GM12878 (cell line): ENCODE measurements around the gene CBFA2T3. TPM values are rescaled to one million over a fixed set of nuclear protein-coding genes. Genes with fewer than 3 reads are reported as not detected.

Source experiments
- ATAC-seq: fragments of 200-7000 bp; cut with Tn5 transposase; 3 replicates; pipeline ENCODE4 v1.9.1; 2020; ENCODE audit warnings: mild to moderate bottlenecking, moderate library complexity
- BruUV-seq: library from RNA; stranded (reverse); fragments of 400-500 nt; replicated peaks from 2 replicates; lab custom pipeline; 2021; lab: Mats Ljungman, UMichigan
- CTCF ChIA-PET: fragments of 300-600 bp; sonication (Branson Sonifier 250); formaldehyde crosslinking; extraction: SDS; loops from one replicate; lab custom pipeline; 2021; ENCODE audit warnings: inconsistent platforms; lab: Yijun Ruan, JAX
- POLR2A ChIA-PET: fragments of 350-600 bp; formaldehyde crosslinking; extraction: SDS; loops from one replicate; lab custom pipeline; 2021; ENCODE audit warnings: inconsistent platforms; lab: Charles Lee
- RAD21 ChIA-PET: fragments of 300-600 bp; sonication (Branson Sonifier 250); formaldehyde crosslinking; loops from one replicate; lab custom pipeline; 2023; ENCODE audit warnings: antibody characterized with exemption; ENCODE audit not compliant: unreplicated experiment; lab: Charles Lee
- SMC1A ChIA-PET: fragments of 300-600 bp; sonication (Branson Sonifier 250); formaldehyde crosslinking; loops from one replicate; lab custom pipeline; 2023; ENCODE audit not compliant: unreplicated experiment, uncharacterized antibody; lab: Charles Lee
- DNase-seq: peaks from one replicate; pipeline ENCODE4 v3.0.0-alpha.2; 2011; ENCODE audit warnings: low read depth, low spot score
- FAIRE-seq: peaks from 3 replicates; lab custom pipeline; 2011; peaks lifted over from hg19 to GRCh38; lab: Jason Lieb, UNC
- H2AFZ ChIP-seq: 2 replicates; pipeline ENCODE4 v1.6.0; 2011; ENCODE audit warnings: low read depth, low read length, control low read depth; ENCODE audit not compliant: control insufficient read depth
- H3K27ac ChIP-seq: 2 replicates; pipeline ENCODE4 v1.5.1; 2011; ENCODE audit warnings: control low read depth; ENCODE audit not compliant: control insufficient read depth, insufficient read depth
- H3K27me3 ChIP-seq, 2 experiments: replicated peaks in 1 of 2; 2 replicates each; pipeline versions ENCODE4 v1.6.0 to v1.6.1; 2011; ENCODE audit warnings: low read length in 1 of 2; ENCODE audit not compliant: control insufficient read depth in 2 of 2, insufficient read depth in 2 of 2
- H3K36me3 ChIP-seq, 2 experiments: 2 replicates each; pipeline ENCODE4 v1.5.1; 2011; ENCODE audit warnings: low read length in 1 of 2; ENCODE audit not compliant: control insufficient read depth in 2 of 2, insufficient read depth in 2 of 2
- H3K4me1 ChIP-seq: 2 replicates; pipeline ENCODE4 v1.6.1; 2011; ENCODE audit warnings: mild to moderate bottlenecking, low read length, moderate library complexity, mixed read lengths; ENCODE audit not compliant: control insufficient read depth, insufficient read depth
- H3K4me2 ChIP-seq: 2 replicates; pipeline ENCODE4 v1.6.0; 2011; ENCODE audit warnings: control low read depth; ENCODE audit not compliant: control insufficient read depth, insufficient read depth
- H3K4me3 ChIP-seq: fragments of 200-600 bp; sonication (generic); 2 replicates; pipeline ENCODE4 v1.5.1; 2016
- H3K79me2 ChIP-seq: 2 replicates; pipeline ENCODE4 v1.6.0; 2011; ENCODE audit warnings: low read length; ENCODE audit not compliant: control insufficient read depth, insufficient read depth
- H3K9ac ChIP-seq: 2 replicates; pipeline ENCODE4 v1.8.0; 2011; ENCODE audit warnings: low read length, control low read depth, mixed read lengths; ENCODE audit not compliant: control insufficient read depth, insufficient read depth
- H3K9me3 ChIP-seq: replicated peaks from 3 replicates; pipeline ENCODE4 v1.5.1; 2011; ENCODE audit warnings: mild to moderate bottlenecking, low read length; ENCODE audit not compliant: control insufficient read depth, insufficient read depth
- H4K20me1 ChIP-seq: 2 replicates; pipeline ENCODE4 v1.6.0; 2011; ENCODE audit not compliant: control insufficient read depth, insufficient read depth
- IRF4 ChIP-seq: IDR thresholded peaks from 2 replicates; pipeline ENCODE4 v1.6.1; 2011; ENCODE audit warnings: low read depth, low read length
- SIX5 ChIP-seq: IDR thresholded peaks from 2 replicates; pipeline ENCODE4 v1.6.1; 2011; ENCODE audit warnings: mild to moderate bottlenecking, low read depth, low read length, moderate library complexity; ENCODE audit not compliant: severe bottlenecking
- ZBTB11 ChIP-seq: fragments of 450-650 bp; formaldehyde crosslinking; IDR thresholded peaks from 2 replicates; pipeline ENCODE4 v1.5.0; 2022; ENCODE audit warnings: mild to moderate bottlenecking, missing genetic modification characterization
- ZZZ3 ChIP-seq: IDR thresholded peaks from 2 replicates; pipeline ENCODE4 v1.6.1; 2011; ENCODE audit warnings: low read depth; ENCODE audit not compliant: control insufficient read depth, insufficient read length
- WGBS: methylation state at CpG from one replicate; pipeline ENCODE4 v1.1.6; 2016; ENCODE audit warnings: low lambda C conversion rate; ENCODE audit not compliant: insufficient replicate concordance, insufficient coverage; ENCODE audit errors: missing lambda C conversion rate; 5-methylcytosine and 5-hydroxymethylcytosine counted together
- in situ Hi-C: fragments of 300-500 bp; cut with MboI; formaldehyde crosslinking; loops from 9 replicates; pipeline ENCODE4 v1.14.3; 2018; ENCODE audit warnings: mixed read lengths
- intact Hi-C: fragments of 100-400 bp; cut with micrococcal nuclease; formaldehyde crosslinking; loops from one replicate; pipeline ENCODE4 v1.14.2; 2022; ENCODE audit not compliant: unreplicated experiment
- polyA plus RNA-seq, 11 experiments: library from polyadenylated mRNA; depleted of rRNA in 4 of 11; unstranded in 6 of 11; stranded (reverse) in 5 of 11; fragments of >200 nt; fragmentation: Nextera tagmentation in 4 of 11; fragmentation: Illumina TruSeq in 1 of 11; extraction: Ambion mirVana in 4 of 11; extraction: Trizol in 1 of 11; gene quantifications; 1 replicate in 1 of 11; 2 replicates in 10 of 11; pipeline versions ENCODE4 v1.2.1 to v1.2.3, GENCODE V29; 2011 to 2016; ENCODE audit warnings: inconsistent platforms in 2 of 11, missing spikeins in 2 of 11, low read depth in 1 of 11
- total RNA-seq, 4 experiments: library from RNA; depleted of rRNA in 3 of 4; stranded (reverse); fragments of >200 nt in 3 of 4; fragmentation: Illumina TruSeq in 1 of 4; extraction: Trizol in 1 of 4; gene quantifications; 2 replicates each; pipeline versions ENCODE4 v1.2.1 to v1.2.3, GENCODE V29; 2013 to 2021

Gene CBFA2T3
- total and polyA plus RNA-seq, 10 of the 15 experiments (the other 5 are each of a cell fraction or from before 2014, with no cell fraction given) = 0.69 to 42.6 (median 4.5) TPM

DNA sequence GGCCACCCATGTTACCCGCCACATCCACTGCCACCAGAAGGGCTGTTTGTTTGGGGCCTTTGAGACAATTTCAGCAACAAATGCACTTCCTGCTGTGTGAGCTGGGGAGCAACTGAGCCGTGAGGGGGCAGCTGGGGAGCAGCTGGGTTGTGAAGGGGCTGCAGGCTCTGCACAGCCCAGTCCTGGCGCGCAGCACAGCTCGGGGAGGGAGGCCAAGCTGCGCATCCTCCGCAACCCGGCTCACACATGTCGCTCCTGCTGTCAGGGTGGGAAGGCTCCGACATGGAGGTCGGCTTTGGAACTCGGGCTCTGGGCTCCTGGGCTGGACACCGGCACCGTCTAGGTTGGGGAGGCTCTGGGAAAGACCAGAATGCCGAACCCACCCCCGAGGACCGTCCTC lies 53.6 kb downstream of the CBFA2T3 start:
- in situ Hi-C loops = no loop called here
- H3K27ac ChIP-seq = no peak overlapping the region
- no peaks in the 10 kb centered on the region for H3K9me3 ChIP-seq
- ChIA-PET POLR2A (no interaction called here), SMC1A (no interaction called here), CTCF (interaction anchor here (1.3 kb wide), 1 partner anchor 65 kb away, joined by 3 read pairs; no protein-coding TSS in a partner anchor), RAD21 (no interaction called here)
- FAIRE-seq (no peak), ATAC-seq (no peak), DNase-seq (no peak)
- no peak overlapping the region for H2AFZ ChIP-seq
- H3K27me3 ChIP-seq = no peaks in the 10 kb centered on the region
- H3K36me3 ChIP-seq = peaks cover 0 to 2% of the 10 kb centered on the region in 2 experiments; a peak in 3 of 4 replicates
- H4K20me1 ChIP-seq = peaks cover 3% of the 10 kb centered on the region; the same call in 1 of the 2 replicates
- no peak overlapping the region for H3K4me3 ChIP-seq
- peaks cover 20% of the 10 kb centered on the region for H3K4me1 ChIP-seq
- no TSS peak for BruUV-seq
- no peak overlapping the region for H3K9ac ChIP-seq
- peaks cover 3% of the 10 kb centered on the region for H3K79me2 ChIP-seq
- no peak overlapping the region for H3K4me2 ChIP-seq
- TF ChIP-seq ZZZ3 (no peak), SIX5 (no peak), ZBTB11 (no peak), IRF4 (no peak)
- 79% methylated on average over 17 of the region's 17 CpGs for WGBS
- intact Hi-C loops = loop anchor here (5.0 kb wide), 1 partner anchor 66 kb away; the partner anchor contains the start of genes GALNS and TRAPPC2L
